OCI-LY3 (cell line): ENCODE data around the gene RIPOR1.
A peak's percentile ranks its signal among the peaks of the same experiment; 100 is the strongest.
"Not testable (repeated sequence)": the region's sequence is repeated elsewhere in the genome, so short reads cannot be mapped to it uniquely, and the experiment has no call there.

Source experiments
- H2AFZ ChIP-seq: fragments of 200-600, 300-600 bp; shearing (Covaris generic); 2 replicates; pipeline ENCODE4 v1.6.0; 2014; ENCODE audit warnings: antibody characterized with exemption, low read depth, low read length
- H3K27ac ChIP-seq: fragments of 200-600, 300-600 bp; sonication (generic); 2 replicates; pipeline ENCODE4 v1.5.1; 2014; ENCODE audit warnings: mild to moderate bottlenecking, low read length, moderate library complexity, mixed read lengths
- H3K27me3 ChIP-seq: fragments of 200-600, 300-600 bp; sonication (generic); 2 replicates; pipeline ENCODE4 v1.6.1; 2014; ENCODE audit warnings: low read depth, low read length, mixed read lengths
- H3K36me3 ChIP-seq: fragments of 200-600, 300-600 bp; sonication (generic); replicated peaks from 2 replicates; pipeline ENCODE3; 2014; ENCODE audit warnings: low read depth, low read length, mixed read lengths
- H3K4me1 ChIP-seq: fragments of 300-600, 200-600 bp; sonication (generic); 2 replicates; pipeline ENCODE4 v1.6.1; 2014; ENCODE audit warnings: low read length, mixed read lengths
- H3K4me2 ChIP-seq: fragments of 200-600, 300-600 bp; sonication (generic); 2 replicates; pipeline ENCODE4 v1.6.1; 2014; ENCODE audit warnings: low read length, mixed read lengths
- H3K4me3 ChIP-seq: fragments of 300-600, 200-600 bp; sonication (generic); 2 replicates; pipeline ENCODE4 v1.5.1; 2014; ENCODE audit warnings: antibody characterized with exemption, mild to moderate bottlenecking, low read length, moderate library complexity
- H3K79me2 ChIP-seq: fragments of 300-600, 200-600 bp; shearing (Covaris generic); 2 replicates; pipeline ENCODE4 v1.6.1; 2014; ENCODE audit warnings: mild to moderate bottlenecking, low read length, mixed read lengths
- H3K9ac ChIP-seq: fragments of 300-600, 200-600 bp; shearing (Covaris generic); 2 replicates; pipeline ENCODE4 v1.6.0; 2014; ENCODE audit warnings: mild to moderate bottlenecking, low read length, moderate library complexity
- H3K9me3 ChIP-seq: fragments of 200-600, 300-600 bp; shearing (Covaris generic); 2 replicates; pipeline ENCODE4 v1.6.1; 2014; ENCODE audit warnings: low read length, mixed read lengths; ENCODE audit not compliant: insufficient read depth
- H4K20me1 ChIP-seq: fragments of 200-600, 300-600 bp; sonication (generic); 2 replicates; pipeline ENCODE4 v1.6.1; 2016; ENCODE audit warnings: low read length, mixed read lengths; ENCODE audit not compliant: insufficient read depth
- EZH2phosphoT487 ChIP-seq: fragments of 200-600 bp; shearing (Covaris generic); IDR thresholded peaks from 2 replicates; pipeline ENCODE4 v1.6.1; 2018; ENCODE audit warnings: antibody characterized with exemption, mixed run types, low read depth
- TF ChIP-seq, protein P1 (sequence below): fragments of 200-600, 300-600 bp; sonication (generic); IDR thresholded peaks from 2 replicates; pipeline ENCODE4 v1.5.1; 2014; ENCODE audit warnings: antibody characterized with exemption, low read length, low read depth

The RIPOR1 gene

DNA sequence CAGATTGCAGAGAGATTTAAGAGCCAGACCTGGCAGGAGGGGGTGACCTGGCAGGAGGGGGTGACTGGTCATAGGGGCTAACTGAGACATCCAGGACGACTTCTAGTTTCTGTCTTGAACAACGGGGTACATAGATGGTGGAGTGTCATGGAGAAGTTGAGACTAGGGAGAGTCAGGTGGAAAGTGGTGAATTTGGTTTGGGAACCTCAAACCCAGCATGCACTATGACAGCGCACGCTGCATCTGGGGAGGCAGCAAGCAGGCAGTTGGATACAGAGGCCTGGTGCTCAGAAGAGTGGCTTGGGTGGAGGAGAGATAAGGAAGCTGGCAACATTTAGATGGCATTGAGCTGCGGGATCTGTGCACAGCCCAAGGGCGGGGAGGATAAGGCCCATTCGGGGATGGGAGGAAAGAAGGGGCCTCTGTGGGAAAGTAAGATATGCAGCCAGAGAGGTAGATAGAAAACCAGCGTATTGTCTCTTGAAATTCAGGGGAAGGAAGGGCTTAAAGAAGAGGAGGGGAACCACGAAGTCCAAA lies 4.5 kb downstream of the RIPOR1 start:
- Histone ChIP-seq H3K27ac (no peak overlapping the region), H3K9ac (no peak overlapping the region), H4K20me1 (peaks cover 60% of the 10 kb centered on the region), H2AFZ (no peak overlapping the region), H3K36me3 (peaks cover 7% of the 10 kb centered on the region), H3K9me3 (no peaks in the 10 kb centered on the region), H3K4me3 (no peak overlapping the region), H3K79me2 (peaks cover 59% of the 10 kb centered on the region), H3K4me1 (peaks cover 44% of the 10 kb centered on the region), H3K4me2 (no peak overlapping the region), H3K27me3 (no peaks in the 10 kb centered on the region)
- TF ChIP-seq, protein P1, sequence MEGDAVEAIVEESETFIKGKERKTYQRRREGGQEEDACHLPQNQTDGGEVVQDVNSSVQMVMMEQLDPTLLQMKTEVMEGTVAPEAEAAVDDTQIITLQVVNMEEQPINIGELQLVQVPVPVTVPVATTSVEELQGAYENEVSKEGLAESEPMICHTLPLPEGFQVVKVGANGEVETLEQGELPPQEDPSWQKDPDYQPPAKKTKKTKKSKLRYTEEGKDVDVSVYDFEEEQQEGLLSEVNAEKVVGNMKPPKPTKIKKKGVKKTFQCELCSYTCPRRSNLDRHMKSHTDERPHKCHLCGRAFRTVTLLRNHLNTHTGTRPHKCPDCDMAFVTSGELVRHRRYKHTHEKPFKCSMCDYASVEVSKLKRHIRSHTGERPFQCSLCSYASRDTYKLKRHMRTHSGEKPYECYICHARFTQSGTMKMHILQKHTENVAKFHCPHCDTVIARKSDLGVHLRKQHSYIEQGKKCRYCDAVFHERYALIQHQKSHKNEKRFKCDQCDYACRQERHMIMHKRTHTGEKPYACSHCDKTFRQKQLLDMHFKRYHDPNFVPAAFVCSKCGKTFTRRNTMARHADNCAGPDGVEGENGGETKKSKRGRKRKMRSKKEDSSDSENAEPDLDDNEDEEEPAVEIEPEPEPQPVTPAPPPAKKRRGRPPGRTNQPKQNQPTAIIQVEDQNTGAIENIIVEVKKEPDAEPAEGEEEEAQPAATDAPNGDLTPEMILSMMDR: no peak
- TF ChIP-seq EZH2phosphoT487: no peak

DNA sequence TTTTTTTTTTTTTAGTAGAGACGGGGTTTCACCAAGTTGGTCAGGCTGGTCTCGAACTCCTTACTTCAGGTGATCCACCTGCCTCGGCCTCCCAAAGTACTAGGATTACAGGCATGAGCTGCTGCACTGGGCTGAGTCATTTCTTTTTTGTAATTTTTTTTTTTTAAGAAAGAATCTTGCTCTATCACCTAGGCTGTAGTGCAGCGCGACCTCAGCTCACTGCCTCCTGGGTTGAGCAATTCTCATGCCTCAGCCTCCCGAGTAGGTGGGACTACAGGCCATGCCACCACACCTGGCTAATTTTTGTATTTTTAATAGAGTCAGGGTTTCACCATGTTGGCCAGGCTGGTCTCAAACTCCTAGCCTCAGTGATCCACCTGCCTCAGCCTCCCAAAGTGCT lies 5.4 kb downstream of the RIPOR1 start:
- Histone ChIP-seq H4K20me1 (peaks cover 69% of the 10 kb centered on the region), H3K79me2 (peaks cover 58% of the 10 kb centered on the region), H3K4me1 (peaks cover 41% of the 10 kb centered on the region)
- H3K9me3 ChIP-seq, H3K36me3 ChIP-seq, H3K9ac ChIP-seq, H3K4me3 ChIP-seq, H3K27ac ChIP-seq, H3K27me3 ChIP-seq, H2AFZ ChIP-seq, H3K4me2 ChIP-seq: not testable (repeated sequence)

DNA sequence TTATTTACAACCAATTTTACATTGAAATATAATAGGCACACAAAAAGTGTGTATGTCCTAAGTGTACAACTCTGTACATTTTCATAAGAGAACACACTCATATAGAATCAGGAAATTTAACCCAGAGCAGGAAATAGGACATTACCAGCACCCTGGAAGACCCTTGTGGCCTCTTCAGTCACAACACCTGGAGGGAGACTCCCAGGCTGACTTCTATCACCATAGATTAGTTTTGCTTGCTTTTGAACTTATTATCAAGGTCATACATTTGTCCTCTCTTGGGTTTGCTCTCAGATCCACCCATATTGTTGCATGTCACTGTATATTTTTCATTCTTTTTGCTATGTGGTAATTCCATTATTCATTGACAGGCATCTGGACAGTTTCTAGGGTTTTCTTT lies 5.8 kb downstream of the RIPOR1 start:
- no peak overlapping the region for H3K4me3 ChIP-seq
- no peak overlapping the region for H3K9ac ChIP-seq
- TF ChIP-seq EZH2phosphoT487: no peak
- TF ChIP-seq, protein P1: no peak
- H3K79me2 ChIP-seq: peaks cover 54% of the 10 kb centered on the region
- H2AFZ ChIP-seq: no peak overlapping the region
- H3K4me1 ChIP-seq: peaks cover 41% of the 10 kb centered on the region
- peaks cover 74% of the 10 kb centered on the region for H4K20me1 ChIP-seq
- H3K36me3 ChIP-seq: peaks cover 7% of the 10 kb centered on the region
- no peaks in the 10 kb centered on the region for H3K27me3 ChIP-seq
- H3K9me3 ChIP-seq: no peaks in the 10 kb centered on the region
- no peak overlapping the region for H3K27ac ChIP-seq
- H3K4me2 ChIP-seq: no peak overlapping the region

DNA sequence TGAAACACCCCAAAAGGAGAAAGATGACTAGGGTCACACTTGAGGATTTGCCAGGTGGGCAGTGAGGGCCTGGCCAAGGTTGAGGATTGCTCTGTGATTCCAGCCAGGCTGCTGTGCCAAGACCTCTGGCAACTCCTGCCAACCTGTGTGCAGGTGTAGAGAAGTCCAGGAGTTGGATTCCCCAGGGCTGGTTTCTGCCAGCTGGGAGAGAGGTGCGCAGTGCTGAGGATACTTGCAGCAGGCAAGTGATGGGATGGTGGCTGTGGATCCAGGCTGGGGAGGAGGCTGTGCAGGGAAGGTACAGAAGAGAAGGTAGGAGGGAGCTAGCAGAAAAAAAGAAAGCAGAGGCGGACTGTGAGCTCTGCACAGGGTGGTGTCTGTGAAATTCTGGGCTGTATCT lies 6.6 kb downstream of the RIPOR1 start:
- H4K20me1 ChIP-seq: peaks cover 80% of the 10 kb centered on the region
- H3K4me1 ChIP-seq: peaks cover 41% of the 10 kb centered on the region
- peaks cover 15% of the 10 kb centered on the region for H3K36me3 ChIP-seq
- no peak overlapping the region for H3K9ac ChIP-seq
- TF ChIP-seq EZH2phosphoT487: no peak
- TF ChIP-seq, protein P1: no peak
- H3K27ac ChIP-seq: no peak overlapping the region
- H3K4me3 ChIP-seq: no peak overlapping the region
- H2AFZ ChIP-seq: no peak overlapping the region
- no peaks in the 10 kb centered on the region for H3K9me3 ChIP-seq
- H3K79me2 ChIP-seq: peaks cover 46% of the 10 kb centered on the region
- H3K4me2 ChIP-seq: no peak overlapping the region
- H3K27me3 ChIP-seq: no peaks in the 10 kb centered on the region

DNA sequence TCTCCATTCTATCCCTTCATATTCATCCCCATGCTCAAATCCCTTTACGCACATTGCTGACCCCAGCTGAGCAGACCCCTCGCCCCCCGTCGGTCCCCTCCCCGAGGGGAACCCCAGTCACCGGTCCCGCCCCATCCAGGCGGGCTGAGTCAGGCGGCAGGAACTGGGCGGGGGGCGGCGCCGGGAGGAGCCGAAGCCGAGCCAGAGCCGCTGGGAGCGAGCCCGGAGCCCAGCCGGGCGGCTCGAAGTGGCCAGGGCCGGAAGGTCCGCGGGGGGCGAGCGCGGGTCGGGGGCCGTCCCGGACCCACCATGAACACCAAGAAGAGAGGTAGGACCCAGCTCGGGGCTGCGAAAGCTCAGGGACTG lies 8.6 kb downstream of the RIPOR1 start:
- Histone ChIP-seq H3K27me3 (no peaks in the 10 kb centered on the region), H3K9me3 (no peaks in the 10 kb centered on the region), H3K4me2 (peak overlapping the region; percentile 99), H3K4me1 (peaks cover 24% of the 10 kb centered on the region; the same call in 1 of the 2 replicates), H3K4me3 (peak overlapping the region; percentile 84), H2AFZ (no peak overlapping the region), H3K27ac (no peak overlapping the region), H3K36me3 (peaks cover 31% of the 10 kb centered on the region), H3K9ac (peak overlapping the region; percentile 59), H4K20me1 (peaks cover 80% of the 10 kb centered on the region), H3K79me2 (peaks cover 29% of the 10 kb centered on the region)
- TF ChIP-seq, protein P1: no peak
